Endothelial cell of umbilical vein (primary cell): Measurements from ENCODE around the gene C14orf132. TPM values are rescaled to one million over a fixed set of nuclear protein-coding genes. Genes with fewer than 3 reads are reported as not detected.

ENCODE experiments used
- BruUV-seq: library from RNA; stranded (reverse); fragments of 400-500 nt; replicated peaks from 2 replicates; lab custom pipeline; 2021; lab: Mats Ljungman, UMichigan
- CTCF ChIA-PET: fragments of 300-600, 350-600 bp; sonication (Branson Sonifier 250); formaldehyde crosslinking; loops from one replicate; lab custom pipeline; 2021; ENCODE audit warnings: antibody characterized with exemption, inconsistent platforms; lab: Charles Lee
- POLR2A ChIA-PET: fragments of 300-600, 350-600 bp; sonication (Branson Sonifier 250); formaldehyde crosslinking; loops from one replicate; lab custom pipeline; 2021; ENCODE audit warnings: antibody characterized with exemption, inconsistent platforms; lab: Charles Lee
- DNase-seq: peaks from one replicate; pipeline ENCODE4 v3.0.0-alpha.2; 2011; ENCODE audit warnings: low read depth, low spot score
- FAIRE-seq: peaks from 2 replicates; lab custom pipeline; 2011; peaks lifted over from hg19 to GRCh38; lab: Jason Lieb, UNC
- H2AFZ ChIP-seq: 2 replicates; pipeline ENCODE4 v1.6.0; 2012; ENCODE audit warnings: low read depth, low read length, control low read depth, inconsistent platforms
- H3K27ac ChIP-seq: 2 replicates; pipeline ENCODE4 v1.5.1; 2011; ENCODE audit warnings: low read depth, mild to moderate bottlenecking, control low read depth, low read length, moderate library complexity; ENCODE audit not compliant: insufficient read depth
- H3K27me3 ChIP-seq, 2 experiments: 2 replicates each; pipeline versions ENCODE4 v1.6.0 to v1.6.1; 2011; ENCODE audit warnings: low read length in 2 of 2, mixed read lengths in 1 of 2; ENCODE audit not compliant: control insufficient read depth in 2 of 2, insufficient read depth in 2 of 2
- H3K36me3 ChIP-seq, 2 experiments: 2 replicates in 1 of 2; 3 replicates in 1 of 2; pipeline ENCODE4 v1.5.1; 2011; ENCODE audit warnings: low read length in 2 of 2, mild to moderate bottlenecking in 1 of 2, moderate library complexity in 1 of 2; ENCODE audit not compliant: control insufficient read depth in 2 of 2, insufficient read depth in 2 of 2; ENCODE audit errors: extremely low read depth in 1 of 2
- H3K4me1 ChIP-seq: 3 replicates; pipeline ENCODE4 v1.5.1; 2011; ENCODE audit warnings: mild to moderate bottlenecking, low read length; ENCODE audit not compliant: control insufficient read depth, insufficient read depth; ENCODE audit errors: extremely low read depth
- H3K4me2 ChIP-seq: 2 replicates; pipeline ENCODE4 v1.6.1; 2011; ENCODE audit warnings: low read length, control low read depth, mixed read lengths; ENCODE audit not compliant: insufficient read depth
- H3K4me3 ChIP-seq, 3 experiments: fragments of 200-600 bp in 1 of 3; sonication (generic), shearing (Covaris generic) in 1 of 3; replicated peaks in 1 of 3; 2 replicates each; pipeline ENCODE4 v1.5.1; 2011 to 2016; ENCODE audit warnings: control low read depth in 3 of 3, low read length in 3 of 3, mild to moderate bottlenecking in 2 of 3, inconsistent platforms in 1 of 3, low read depth in 1 of 3, moderate library complexity in 1 of 3; ENCODE audit not compliant: insufficient read depth in 1 of 3
- H3K79me2 ChIP-seq: 2 replicates; pipeline ENCODE4 v1.6.0; 2012; ENCODE audit warnings: low read length, inconsistent platforms; ENCODE audit not compliant: control insufficient read depth, insufficient read depth
- H3K9ac ChIP-seq: replicated peaks from 2 replicates; pipeline ENCODE3; 2011; ENCODE audit warnings: low read length, control low read depth; ENCODE audit not compliant: insufficient read depth; ENCODE audit errors: extremely low read depth
- H3K9me1 ChIP-seq: replicated peaks from 3 replicates; pipeline ENCODE4 v1.6.0; 2011; ENCODE audit warnings: mild to moderate bottlenecking, low read length; ENCODE audit not compliant: control insufficient read depth, insufficient read depth; ENCODE audit errors: extremely low read depth
- H3K9me3 ChIP-seq: replicated peaks from 2 replicates; pipeline ENCODE4 v1.5.1; 2012; ENCODE audit warnings: low read length, inconsistent platforms; ENCODE audit not compliant: control insufficient read depth, insufficient read depth
- H4K20me1 ChIP-seq: replicated peaks from 2 replicates; pipeline ENCODE3; 2011; ENCODE audit warnings: mild to moderate bottlenecking, low read length; ENCODE audit not compliant: control insufficient read depth, insufficient read depth; ENCODE audit errors: extremely low read depth
- EZH2 ChIP-seq: IDR thresholded peaks from 2 replicates; pipeline ENCODE4 v1.6.1; 2012; ENCODE audit warnings: borderline replicate concordance, low read depth, mild to moderate bottlenecking, moderate library complexity, low read length, inconsistent platforms; ENCODE audit not compliant: severe bottlenecking
- FOS ChIP-seq: IDR thresholded peaks from 2 replicates; pipeline ENCODE4 v1.6.1; 2011; ENCODE audit warnings: mild to moderate bottlenecking, low read length, moderate library complexity, borderline replicate concordance; ENCODE audit not compliant: insufficient read depth
- GATA2 ChIP-seq: IDR thresholded peaks from 2 replicates; pipeline ENCODE4 v1.7.0; 2011; ENCODE audit warnings: low read depth, mild to moderate bottlenecking, moderate library complexity, mixed read lengths, low read length; ENCODE audit not compliant: insufficient read length, insufficient read depth
- JUN ChIP-seq: IDR thresholded peaks from 2 replicates; pipeline ENCODE4 v1.6.1; 2011; ENCODE audit warnings: borderline replicate concordance, low read depth; ENCODE audit not compliant: insufficient read length, insufficient read depth
- MYC ChIP-seq: IDR thresholded peaks from one replicate; pipeline ENCODE4 v1.6.1; 2011; ENCODE audit warnings: mild to moderate bottlenecking, low read depth, low read length
- POLR2A ChIP-seq: IDR thresholded peaks from 2 replicates; pipeline ENCODE4 v1.6.1; 2012; ENCODE audit warnings: low read depth, mild to moderate bottlenecking, control low read depth, low read length
- POLR2AphosphoS5 ChIP-seq: IDR thresholded peaks from 2 replicates; pipeline ENCODE4 v1.6.1; 2012; ENCODE audit warnings: low read depth, mild to moderate bottlenecking, control low read depth, low read length, moderate library complexity; ENCODE audit not compliant: insufficient read depth
- dilution Hi-C: fragments of 300-500 bp; cut with MboI; formaldehyde crosslinking; loops from one replicate; pipeline ENCODE4 v1.15.0; 2019; ENCODE audit warnings: low sequenced_read_pairs; ENCODE audit not compliant: extremely low pct_ligation_motif_present
- intact Hi-C: fragments of 100-400 bp; cut with micrococcal nuclease; formaldehyde crosslinking; loops from one replicate; pipeline ENCODE4 v1.10.0; 2022
- polyA plus RNA-seq, 4 experiments: library from polyadenylated mRNA; depleted of rRNA in 3 of 4; stranded (reverse) in 3 of 4; unstranded in 1 of 4; fragments of >200 nt; gene quantifications; 2 replicates each; pipeline versions ENCODE4 v1.2.1 to v1.2.3, GENCODE V29; 2011 to 2012; ENCODE audit warnings: missing spikeins in 1 of 4
- total RNA-seq: library from RNA; stranded (reverse); gene quantifications from 2 replicates; pipeline ENCODE4 v1.2.3, GENCODE V29; 2021
- TF ChIP-seq, protein P1 (sequence below): IDR thresholded peaks from 2 replicates; pipeline ENCODE4 v1.6.1; 2011; ENCODE audit not compliant: insufficient read depth, insufficient read length
- TF ChIP-seq, protein P2 (sequence below), 2 donors: IDR thresholded peaks; 1 replicate in 1 of 2; 2 replicates in 1 of 2; pipeline ENCODE4 v1.5.1; 2011; ENCODE audit warnings: low read length in 2 of 2, mild to moderate bottlenecking in 2 of 2, moderate library complexity in 2 of 2, control low read depth in 1 of 2, inconsistent platforms in 1 of 2, low read depth in 1 of 2; ENCODE audit not compliant: insufficient read depth in 1 of 2; ENCODE audit errors: extremely low read depth in 1 of 2

C14orf132 gene
- total and polyA plus RNA-seq, 2 donors (not counting 3 experiments of a cell fraction or from before 2014, with no cell fraction given), result 3.2 to 7.6 TPM

DNA sequence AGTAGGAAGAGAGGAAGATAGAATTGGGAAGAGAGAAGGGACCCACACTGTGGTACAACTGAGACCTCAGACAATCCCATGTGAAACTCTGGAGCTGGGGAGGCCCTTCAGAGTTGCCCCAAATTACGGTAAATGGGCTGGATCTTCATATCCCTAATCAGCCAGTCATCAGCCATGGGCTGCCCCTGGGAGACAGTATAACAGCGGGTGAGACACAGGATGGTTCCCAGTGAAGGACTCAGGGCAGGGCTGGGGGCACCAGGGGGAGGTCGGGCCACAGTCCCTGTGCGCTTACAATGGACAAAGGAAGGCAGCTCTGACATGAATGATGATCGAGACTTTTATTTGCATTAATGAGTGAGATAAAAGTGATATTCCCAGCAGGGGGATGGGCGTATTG, 91.2 kb downstream of the C14orf132 start:
- no peaks in the 10 kb centered on the region for H3K9me3 ChIP-seq
- intact Hi-C loops, result no loop called here
- CTCF ChIA-PET, result no interaction called here
- dilution Hi-C loops, result no loop called here
- DNase-seq, result no peak
- no peak overlapping the region for H2AFZ ChIP-seq
- no peak overlapping the region for H3K4me3 ChIP-seq
- POLR2A ChIA-PET, result no interaction called here
- no peak for FAIRE-seq
- no peaks in the 10 kb centered on the region for H3K9me1 ChIP-seq
- H3K27ac ChIP-seq, result no peak overlapping the region
- no peak for TF ChIP-seq MYC
- no peak for TF ChIP-seq EZH2
- TF ChIP-seq JUN, result no peak
- TF ChIP-seq, protein P1, sequence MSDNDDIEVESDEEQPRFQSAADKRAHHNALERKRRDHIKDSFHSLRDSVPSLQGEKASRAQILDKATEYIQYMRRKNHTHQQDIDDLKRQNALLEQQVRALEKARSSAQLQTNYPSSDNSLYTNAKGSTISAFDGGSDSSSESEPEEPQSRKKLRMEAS, result no peak
- TF ChIP-seq POLR2A, result no peak
- no peak for TF ChIP-seq GATA2
- TF ChIP-seq POLR2AphosphoS5, result no peak
- BruUV-seq, result no TSS peak
- no peak overlapping the region for H3K9ac ChIP-seq
- no peaks in the 10 kb centered on the region for H3K36me3 ChIP-seq
- no peaks in the 10 kb centered on the region for H4K20me1 ChIP-seq
- H3K4me2 ChIP-seq, result no peak overlapping the region
- H3K79me2 ChIP-seq, result no peaks in the 10 kb centered on the region
- H3K27me3 ChIP-seq, result no peaks in the 10 kb centered on the region
- peaks cover 4% of the 10 kb centered on the region for H3K4me1 ChIP-seq

DNA sequence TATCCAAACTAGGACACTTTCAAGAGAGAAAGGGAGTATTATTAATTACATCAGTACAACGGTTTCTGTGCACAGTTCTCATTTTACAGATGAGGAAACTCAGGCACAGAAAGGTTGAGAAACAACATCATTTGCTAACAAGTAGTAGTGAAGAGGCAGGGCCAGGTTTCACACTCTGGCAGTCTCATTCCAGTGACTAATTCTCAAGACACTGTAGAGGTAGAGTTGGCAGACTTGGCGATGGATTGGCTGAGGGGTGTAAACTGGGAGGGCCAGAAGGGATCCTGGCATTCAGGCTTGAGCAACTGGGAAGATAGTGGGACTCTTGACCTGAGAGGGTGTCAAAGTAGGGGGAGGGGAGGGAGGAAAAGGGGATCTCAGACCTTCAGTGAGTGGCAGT, 91.7 kb downstream of the C14orf132 start:
- Histone ChIP-seq H3K9me1 (no peaks in the 10 kb centered on the region), H3K9me3 (no peaks in the 10 kb centered on the region), H3K4me3 (no peak overlapping the region), H3K9ac (no peak overlapping the region), H4K20me1 (no peaks in the 10 kb centered on the region), H3K27me3 (no peaks in the 10 kb centered on the region), H3K4me2 (no peak overlapping the region), H3K79me2 (no peaks in the 10 kb centered on the region), H3K4me1 (peaks cover 6% of the 10 kb centered on the region), H3K36me3 (no peaks in the 10 kb centered on the region), H3K27ac (no peak overlapping the region), H2AFZ (no peak overlapping the region)
- FAIRE-seq (no peak), DNase-seq (no peak)
- TF ChIP-seq EZH2, result no peak
- TF ChIP-seq FOS, result no peak
- no peak for TF ChIP-seq JUN
- TF ChIP-seq, protein P2, sequence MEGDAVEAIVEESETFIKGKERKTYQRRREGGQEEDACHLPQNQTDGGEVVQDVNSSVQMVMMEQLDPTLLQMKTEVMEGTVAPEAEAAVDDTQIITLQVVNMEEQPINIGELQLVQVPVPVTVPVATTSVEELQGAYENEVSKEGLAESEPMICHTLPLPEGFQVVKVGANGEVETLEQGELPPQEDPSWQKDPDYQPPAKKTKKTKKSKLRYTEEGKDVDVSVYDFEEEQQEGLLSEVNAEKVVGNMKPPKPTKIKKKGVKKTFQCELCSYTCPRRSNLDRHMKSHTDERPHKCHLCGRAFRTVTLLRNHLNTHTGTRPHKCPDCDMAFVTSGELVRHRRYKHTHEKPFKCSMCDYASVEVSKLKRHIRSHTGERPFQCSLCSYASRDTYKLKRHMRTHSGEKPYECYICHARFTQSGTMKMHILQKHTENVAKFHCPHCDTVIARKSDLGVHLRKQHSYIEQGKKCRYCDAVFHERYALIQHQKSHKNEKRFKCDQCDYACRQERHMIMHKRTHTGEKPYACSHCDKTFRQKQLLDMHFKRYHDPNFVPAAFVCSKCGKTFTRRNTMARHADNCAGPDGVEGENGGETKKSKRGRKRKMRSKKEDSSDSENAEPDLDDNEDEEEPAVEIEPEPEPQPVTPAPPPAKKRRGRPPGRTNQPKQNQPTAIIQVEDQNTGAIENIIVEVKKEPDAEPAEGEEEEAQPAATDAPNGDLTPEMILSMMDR (IDR thresholded peaks at IDR 0.05; ENCODE audit: extremely low read depth in 1 of 2, insufficient read depth in 1 of 2, low read depth in 1 of 2, low read length in 2 of 2), result no peak
- TF ChIP-seq GATA2, result no peak
- TF ChIP-seq, protein P1, result no peak
- no peak for TF ChIP-seq POLR2A
- TF ChIP-seq POLR2AphosphoS5, result no peak
- no peak for TF ChIP-seq MYC
- intact Hi-C loops (no loop called here), dilution Hi-C loops (no loop called here)
- BruUV-seq, result no TSS peak
- ChIA-PET POLR2A (no interaction called here), CTCF (no interaction called here)
